HepG2 (cell line): Measurements from ENCODE around the gene TBCEL. TPM values are rescaled to one million over a fixed set of nuclear protein-coding genes. Genes with fewer than 3 reads are reported as not detected.

Source experiments
- ATAC-seq: fragments of 200-7000 bp; cut with Tn5 transposase; 3 replicates; pipeline ENCODE4 v1.9.1; 2020; ENCODE audit warnings: mild to moderate bottlenecking, moderate library complexity
- BruUV-seq: library from RNA; stranded (reverse); fragments of 400-500 nt; replicated peaks from 2 replicates; lab custom pipeline; 2021; lab: Mats Ljungman, UMichigan
- CTCF ChIA-PET: fragments of 300-600 bp; formaldehyde crosslinking; extraction: SDS; loops from one replicate; lab custom pipeline; 2021; ENCODE audit warnings: low total read pairs, inconsistent platforms, low intra/inter-chr PET ratio; lab: Yijun Ruan, JAX
- POLR2A ChIA-PET: fragments of 350-600 bp; sonication (Branson Sonifier 250); formaldehyde crosslinking; loops from one replicate; lab custom pipeline; 2020; ENCODE audit warnings: antibody characterized with exemption, inconsistent platforms; lab: Yijun Ruan, JAX
- DNase-seq: peaks from one replicate; pipeline ENCODE4 v3.0.0-alpha.2; 2015; ENCODE audit warnings: low spot score
- FAIRE-seq: peaks from 3 replicates; lab custom pipeline; 2011; peaks lifted over from hg19 to GRCh38; lab: Jason Lieb, UNC
- H2AFZ ChIP-seq: one replicate; pipeline ENCODE4 v1.6.1; 2011; ENCODE audit warnings: low read length, inconsistent platforms
- H3K27ac ChIP-seq: fragments of 300-600 bp; 3 replicates; pipeline ENCODE4 v1.8.0; 2011; ENCODE audit warnings: mixed run types, mild to moderate bottlenecking, mixed read lengths, low read length, inconsistent platforms; ENCODE audit not compliant: insufficient read depth; ENCODE audit errors: extremely low read length
- H3K27me3 ChIP-seq, 2 experiments: fragments of 200-600 bp in 1 of 2; 2 replicates in 1 of 2; 3 replicates in 1 of 2; pipeline versions ENCODE4 v1.6.0 to v1.8.0; 2011; ENCODE audit warnings: low read length in 2 of 2, mild to moderate bottlenecking in 2 of 2, moderate library complexity in 2 of 2, inconsistent platforms in 1 of 2; ENCODE audit not compliant: insufficient read depth in 2 of 2, control insufficient read depth in 1 of 2
- H3K36me3 ChIP-seq, 2 experiments: fragments of 200-600 bp in 1 of 2; replicated peaks in 1 of 2; 2 replicates in 1 of 2; 3 replicates in 1 of 2; pipeline versions ENCODE4 v1.5.1 to v1.8.0; 2011; ENCODE audit warnings: low read length in 2 of 2, inconsistent platforms in 1 of 2; ENCODE audit not compliant: insufficient read depth in 2 of 2, control insufficient read depth in 1 of 2
- H3K4me1 ChIP-seq: 2 replicates; pipeline ENCODE4 v1.5.1; 2012; ENCODE audit warnings: low read length, inconsistent platforms; ENCODE audit not compliant: insufficient read depth
- H3K4me2 ChIP-seq: 2 replicates; pipeline ENCODE4 v1.6.0; 2011; ENCODE audit warnings: low read depth, low read length, inconsistent platforms
- H3K4me3 ChIP-seq, 3 experiments: fragments of 200-600 bp in 1 of 3; sonication (generic), shearing (Covaris generic) in 1 of 3; replicated peaks in 1 of 3; 2 replicates each; pipeline ENCODE4 v1.5.1; 2011 to 2016; ENCODE audit warnings: low read length in 3 of 3, inconsistent platforms in 2 of 3, low read depth in 2 of 3, mild to moderate bottlenecking in 2 of 3, control low read depth in 1 of 3, mixed read lengths in 1 of 3; ENCODE audit not compliant: insufficient read depth in 1 of 3
- H3K79me2 ChIP-seq: one replicate; pipeline ENCODE4 v1.6.1; 2011; ENCODE audit warnings: low read length, inconsistent platforms; ENCODE audit not compliant: insufficient read depth
- H3K9ac ChIP-seq: 2 replicates; pipeline ENCODE4 v1.6.0; 2011; ENCODE audit warnings: mild to moderate bottlenecking, low read depth, low read length, inconsistent platforms; ENCODE audit not compliant: insufficient read depth
- H3K9me3 ChIP-seq: 2 replicates; pipeline ENCODE4 v1.5.1; 2012; ENCODE audit warnings: mild to moderate bottlenecking, low read length
- H4K20me1 ChIP-seq: 2 replicates; pipeline ENCODE4 v1.6.0; 2011; ENCODE audit warnings: inconsistent platforms, mild to moderate bottlenecking, low read length, moderate library complexity; ENCODE audit not compliant: insufficient read depth
- AGO1 ChIP-seq: fragments of 200-400 bp; formaldehyde crosslinking; IDR thresholded peaks from 2 replicates; pipeline ENCODE4 v1.6.1; 2017; ENCODE audit warnings: mild to moderate bottlenecking, low read depth, low read length, moderate library complexity; ENCODE audit not compliant: poor library complexity, severe bottlenecking
- ATF7-NPFF ChIP-seq: sonication (generic); formaldehyde crosslinking; IDR thresholded peaks from 2 replicates; pipeline ENCODE4 v1.8.1; 2023; ENCODE audit warnings: mild to moderate bottlenecking, low read depth, missing genetic modification reagents, moderate library complexity
- MAFK ChIP-seq, 2 experiments: IDR thresholded peaks in 1 of 2; conservative IDR thresholded peaks in 1 of 2; 2 replicates each; pipeline ENCODE4 v1.6.1; 2011; ENCODE audit warnings: improper control_type of control experiment in 2 of 2, low read length in 2 of 2
- TMF1 ChIP-seq: sonication (generic); formaldehyde crosslinking; IDR thresholded peaks from 2 replicates; pipeline ENCODE4 v1.8.1; 2022; ENCODE audit warnings: low read depth, missing genetic modification reagents
- ZNF501 ChIP-seq: sonication (generic); formaldehyde crosslinking; IDR thresholded peaks from 2 replicates; pipeline ENCODE4 v1.5.1; 2020; ENCODE audit warnings: mild to moderate bottlenecking, moderate library complexity, missing genetic modification reagents
- WGBS: methylation state at CpG from one replicate; pipeline ENCODE4 v1.1.6; 2017; ENCODE audit warnings: low lambda C conversion rate; 5-methylcytosine and 5-hydroxymethylcytosine counted together
- in situ Hi-C: cut with HindIII; loops from 2 replicates; pipeline ENCODE4 v1.10.0; 2017; ENCODE audit warnings: low pct_unique_long_range_greater_than_20kb; ENCODE audit not compliant: extremely low pct_ligation_motif_present
- intact Hi-C: fragments of 100-400 bp; cut with micrococcal nuclease; formaldehyde crosslinking; loops from one replicate; pipeline ENCODE4 v1.10.0; 2022; ENCODE audit not compliant: unreplicated experiment
- polyA plus RNA-seq, 8 experiments: library from polyadenylated mRNA; depleted of rRNA in 3 of 8; stranded (reverse) in 7 of 8; unstranded in 1 of 8; fragments of >200 nt; fragmentation: Illumina TruSeq in 4 of 8; extraction: Trizol in 4 of 8; gene quantifications; 2 replicates each; pipeline versions ENCODE4 v1.2.1 to v1.2.3, GENCODE V29; 2011 to 2016; ENCODE audit warnings: low read depth in 4 of 8, missing spikeins in 1 of 8, mixed read lengths in 1 of 8; ENCODE audit not compliant: insufficient read depth in 1 of 8
- total RNA-seq, 5 experiments: library from RNA; depleted of rRNA; stranded (reverse); fragments of >200 nt; fragmentation: Illumina TruSeq; extraction: Trizol; gene quantifications; 2 replicates each; pipeline ENCODE4 v1.2.3, GENCODE V29; 2016; ENCODE audit warnings: low read depth in 1 of 5
- TF ChIP-seq, protein P1 (sequence below): sonication (generic); formaldehyde crosslinking; IDR thresholded peaks from 2 replicates; pipeline ENCODE4 v1.8.0; 2022; ENCODE audit warnings: mild to moderate bottlenecking, missing genetic modification reagents; ENCODE audit not compliant: insufficient replicate concordance

Gene TBCEL
- total and polyA plus RNA-seq, 2 of the 13 experiments (the other 11 are each of a cell fraction or from before 2014, with no cell fraction given): 6.1 to 12.5 TPM

DNA sequence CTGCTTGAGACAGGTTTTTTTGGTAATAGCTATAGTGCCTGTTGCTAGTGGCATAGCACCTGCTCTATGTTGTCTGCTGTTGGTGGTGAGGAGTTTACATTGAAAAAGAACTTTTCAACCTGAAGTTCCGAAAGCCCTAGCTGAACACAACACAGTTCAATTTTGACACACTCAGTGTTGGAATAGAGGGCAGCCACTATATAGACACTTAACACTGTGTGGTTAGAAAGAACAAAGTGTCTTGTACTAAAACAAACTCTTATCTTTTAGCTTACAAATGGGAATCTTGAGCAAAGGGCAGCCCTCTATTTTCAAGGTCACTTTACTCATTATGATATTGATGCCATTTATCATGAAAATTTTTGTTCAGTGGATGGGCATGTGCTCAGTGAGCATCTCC is 18.4 kb downstream of the TBCEL start (continued):
- TF ChIP-seq, protein P1, sequence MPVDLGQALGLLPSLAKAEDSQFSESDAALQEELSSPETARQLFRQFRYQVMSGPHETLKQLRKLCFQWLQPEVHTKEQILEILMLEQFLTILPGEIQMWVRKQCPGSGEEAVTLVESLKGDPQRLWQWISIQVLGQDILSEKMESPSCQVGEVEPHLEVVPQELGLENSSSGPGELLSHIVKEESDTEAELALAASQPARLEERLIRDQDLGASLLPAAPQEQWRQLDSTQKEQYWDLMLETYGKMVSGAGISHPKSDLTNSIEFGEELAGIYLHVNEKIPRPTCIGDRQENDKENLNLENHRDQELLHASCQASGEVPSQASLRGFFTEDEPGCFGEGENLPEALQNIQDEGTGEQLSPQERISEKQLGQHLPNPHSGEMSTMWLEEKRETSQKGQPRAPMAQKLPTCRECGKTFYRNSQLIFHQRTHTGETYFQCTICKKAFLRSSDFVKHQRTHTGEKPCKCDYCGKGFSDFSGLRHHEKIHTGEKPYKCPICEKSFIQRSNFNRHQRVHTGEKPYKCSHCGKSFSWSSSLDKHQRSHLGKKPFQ (CRISPR knock-in tag): no peak

DNA sequence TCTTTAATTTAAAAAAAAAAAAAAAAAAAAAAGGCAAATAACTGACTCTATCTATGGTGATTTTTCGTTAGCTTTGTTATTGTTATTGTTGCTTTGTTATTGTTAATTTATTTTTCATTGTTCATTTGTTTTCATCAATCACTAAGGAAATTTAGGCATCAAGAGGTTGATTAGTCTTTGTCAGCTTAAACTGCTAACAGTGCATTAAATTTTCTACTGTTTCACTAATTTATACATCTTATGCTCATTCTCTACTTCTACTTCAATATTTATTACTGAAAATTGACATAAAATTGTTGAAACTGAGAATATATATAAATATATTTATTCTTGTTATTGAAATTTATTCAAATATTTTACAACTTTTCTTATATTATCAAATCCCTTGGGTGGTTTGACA is 24.0 kb downstream of the TBCEL start:
- H3K79me2 ChIP-seq: no peaks in the 10 kb centered on the region
- H3K9me3 ChIP-seq: no peaks in the 10 kb centered on the region
- no peaks in the 10 kb centered on the region for H3K27me3 ChIP-seq
- no peak overlapping the region for H3K9ac ChIP-seq
- DNase-seq (no peak), ATAC-seq (no peak), FAIRE-seq (no peak)
- H3K4me2 ChIP-seq: no peak overlapping the region
- in situ Hi-C loops (no loop called here), intact Hi-C loops (no loop called here)
- peaks cover 0 to 14% of the 10 kb centered on the region in 2 experiments; a peak in 4 of 5 replicates for H3K36me3 ChIP-seq
- no peak overlapping the region for H3K4me3 ChIP-seq
- ChIA-PET POLR2A (no interaction called here), CTCF (no interaction called here)
- no peak overlapping the region for H3K27ac ChIP-seq
- TF ChIP-seq AGO1: no peak
- peak; percentile 17 to 65; a peak in 3 of 4 replicates for TF ChIP-seq MAFK (conservative IDR thresholded peaks at IDR 0.05 in 1 of 2, IDR thresholded peaks at IDR 0.05 in 1 of 2; ENCODE audit: low read length in 2 of 2)
- TF ChIP-seq ATF7-NPFF (CRISPR knock-in tag): no peak
- TF ChIP-seq ZNF501 (CRISPR knock-in tag): no peak
- no peak for TF ChIP-seq TMF1 (CRISPR knock-in tag)
- H2AFZ ChIP-seq: no peak overlapping the region
- no peaks in the 10 kb centered on the region for H3K4me1 ChIP-seq
- no peaks in the 10 kb centered on the region for H4K20me1 ChIP-seq
- 88% methylated on average over 1 of the region's 1 CpG for WGBS
- BruUV-seq: no TSS peak
